GM21423 (cell line): ENCODE results near the gene TMEM94.
"Not testable (repeated sequence)": the region's sequence is repeated elsewhere in the genome, so short reads cannot be mapped to it uniquely, and the experiment has no call there.

Experiments used
- ATAC-seq: cut with Tn5 transposase; IDR thresholded peaks from one replicate; pipeline ENCODE4 v1.9.1; 2021; ENCODE audit warnings: mild to moderate bottlenecking, moderate library complexity; ENCODE audit not compliant: unreplicated experiment

TMEM94 gene

DNA sequence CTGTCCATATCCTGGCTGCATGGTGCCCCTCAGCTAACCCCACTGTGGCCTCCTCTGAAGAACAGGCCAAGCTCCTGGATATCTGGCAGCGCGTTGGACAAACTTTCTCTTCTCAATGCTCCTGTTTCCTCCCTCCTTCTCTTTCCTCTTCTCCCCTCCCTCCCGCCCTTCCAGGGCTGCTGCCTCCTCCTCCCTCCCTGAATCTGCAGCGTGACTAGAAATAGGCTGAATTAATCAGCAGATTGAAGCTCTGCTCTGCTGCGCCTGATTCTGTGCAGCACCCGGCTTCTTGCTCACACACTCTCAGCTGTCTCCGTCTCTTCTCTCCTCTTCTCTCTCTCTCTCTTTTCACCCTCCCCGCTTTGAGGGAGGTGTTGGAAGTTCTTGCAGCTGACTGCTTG, 19.8 kb downstream of the TMEM94 start:
- ATAC-seq, result no peak

DNA sequence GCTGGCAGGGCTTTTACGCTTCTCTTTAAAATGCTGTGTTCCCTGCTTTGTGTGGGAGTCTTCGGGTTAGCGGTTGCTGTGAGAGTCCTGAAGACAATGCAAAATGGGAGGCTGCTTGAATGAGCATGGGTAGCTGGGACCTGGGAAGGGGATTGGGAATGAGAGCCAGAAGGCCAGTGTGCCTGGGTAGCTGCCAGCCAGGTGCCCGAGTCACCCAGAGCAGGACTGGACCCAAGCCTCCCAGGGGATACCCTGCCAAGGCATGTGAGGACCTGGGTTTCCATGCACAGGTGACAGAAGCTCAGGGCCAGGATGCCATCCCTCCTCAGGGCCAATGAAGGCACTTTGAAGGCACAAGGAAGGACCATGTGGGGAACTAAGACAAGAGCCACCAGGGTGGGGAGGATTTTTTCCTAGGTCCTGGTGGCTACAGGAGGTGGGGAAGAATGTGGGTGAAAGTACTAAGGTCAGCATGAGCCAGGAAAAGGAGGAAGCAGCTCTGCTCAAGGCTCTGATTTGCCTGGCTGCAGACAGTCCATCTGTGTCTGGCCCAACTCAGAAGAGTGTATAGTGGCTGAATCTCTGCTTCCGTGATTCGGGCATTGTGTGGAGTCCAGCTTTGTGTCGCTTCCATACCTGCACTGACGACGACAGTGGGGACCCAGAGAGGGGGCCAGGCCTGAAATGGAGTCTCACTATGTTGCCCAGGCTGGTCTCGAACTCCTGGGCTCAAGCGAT, 20.5 kb downstream of the TMEM94 start:
- ATAC-seq, result no peak

DNA sequence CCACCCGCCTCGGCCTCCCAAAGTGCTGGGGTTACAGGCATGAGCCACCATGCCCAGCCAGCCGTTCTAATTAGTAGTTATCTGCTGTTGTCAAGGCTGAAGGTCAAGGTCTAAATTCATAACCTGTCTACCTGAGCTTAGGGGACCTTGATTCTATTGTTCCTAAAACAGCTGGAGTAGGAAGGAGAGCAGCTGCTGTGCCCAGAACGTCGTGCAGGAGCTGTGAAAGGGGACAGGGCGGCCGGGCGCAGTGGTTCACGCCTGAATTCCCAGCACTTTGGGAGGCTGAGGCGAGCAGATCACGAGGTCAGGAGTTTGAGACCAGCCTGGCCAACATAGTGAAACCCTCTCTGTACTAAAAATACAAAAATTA, 21.0 kb downstream of the TMEM94 start:
- not testable (repeated sequence) for ATAC-seq

DNA sequence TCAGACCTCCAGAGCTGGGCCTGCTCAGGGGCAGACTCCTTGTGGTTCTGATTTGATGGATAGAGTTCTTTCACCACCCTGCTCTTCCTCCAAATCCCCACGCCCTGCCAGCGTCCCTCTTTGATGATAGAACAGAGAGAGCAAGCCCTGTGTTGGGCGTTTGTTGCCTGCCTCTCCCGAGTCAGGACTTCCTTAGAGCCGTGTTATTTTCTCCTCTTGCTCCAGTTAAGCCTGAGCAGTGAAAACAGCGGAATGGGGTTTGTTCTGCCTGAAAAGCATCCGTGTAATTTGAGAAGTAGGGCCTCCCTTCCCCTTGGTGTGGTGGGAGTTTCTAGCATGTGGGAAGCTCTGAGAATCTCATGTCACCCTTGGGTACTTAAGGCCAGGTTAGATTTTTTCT, 22.1 kb downstream of the TMEM94 start:
- no peak for ATAC-seq

DNA sequence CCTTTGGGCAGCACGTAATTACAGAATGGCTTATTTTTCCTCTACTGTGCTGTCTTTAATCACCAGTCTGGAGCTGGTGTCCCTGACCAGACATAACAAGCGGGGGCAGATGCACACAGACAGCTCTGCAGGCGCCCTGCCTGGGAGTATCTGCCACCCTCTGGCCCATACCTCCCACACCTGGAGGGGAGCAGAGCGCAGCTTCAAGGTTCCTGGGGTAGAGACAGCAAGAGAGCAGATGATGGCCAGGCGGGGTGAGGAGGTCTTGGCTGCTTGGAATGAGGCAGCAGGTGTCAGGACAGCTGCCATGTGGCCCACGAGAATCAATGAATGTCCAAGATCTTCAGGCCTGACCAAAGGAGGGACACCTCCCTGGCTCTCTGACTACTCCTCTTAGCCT, 23.8 kb downstream of the TMEM94 start:
- no peak for ATAC-seq

DNA sequence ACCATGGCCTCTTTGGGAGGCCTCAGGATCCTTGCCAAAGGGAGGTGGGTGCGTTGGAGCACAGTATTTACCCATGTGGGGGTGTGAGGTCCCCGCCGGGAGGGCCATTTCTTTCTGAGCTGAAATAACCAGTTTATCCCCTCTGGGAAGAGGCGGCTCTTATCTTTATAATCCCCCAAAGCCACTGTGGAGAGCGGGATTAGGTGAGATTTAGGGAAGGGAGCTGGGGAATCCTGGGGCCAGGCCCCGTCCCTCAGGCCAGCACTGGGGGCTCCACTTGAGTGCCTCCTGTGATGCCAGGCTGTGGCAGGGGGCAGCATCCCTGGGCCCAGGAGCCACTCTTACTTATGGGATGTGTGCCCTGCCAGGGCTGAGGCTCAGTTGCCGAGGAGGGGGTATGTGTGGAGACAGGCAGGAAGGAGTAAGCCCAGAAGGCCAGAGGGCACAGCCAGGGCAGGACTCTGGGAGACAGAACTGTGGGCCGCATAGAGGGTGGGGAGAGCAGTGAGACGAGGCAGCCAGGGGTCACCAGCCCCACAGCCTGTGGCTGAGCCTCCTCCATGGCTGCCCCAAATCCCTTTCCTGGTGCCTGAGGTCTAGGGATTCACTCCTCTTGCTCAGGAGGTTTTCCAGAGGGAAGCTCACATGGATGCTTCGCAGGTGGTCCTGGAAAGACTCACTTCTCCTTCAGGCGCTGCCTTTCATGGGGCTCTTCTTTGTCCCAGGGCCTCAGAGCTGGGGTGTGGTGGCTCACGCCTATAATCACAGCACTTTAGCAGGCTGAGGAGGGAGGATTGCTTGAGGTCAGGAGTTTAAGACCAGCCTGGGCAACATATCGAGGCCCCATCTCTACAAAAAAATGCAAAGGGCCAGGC, 25.0 kb downstream of the TMEM94 start:
- ATAC-seq, result no peak

DNA sequence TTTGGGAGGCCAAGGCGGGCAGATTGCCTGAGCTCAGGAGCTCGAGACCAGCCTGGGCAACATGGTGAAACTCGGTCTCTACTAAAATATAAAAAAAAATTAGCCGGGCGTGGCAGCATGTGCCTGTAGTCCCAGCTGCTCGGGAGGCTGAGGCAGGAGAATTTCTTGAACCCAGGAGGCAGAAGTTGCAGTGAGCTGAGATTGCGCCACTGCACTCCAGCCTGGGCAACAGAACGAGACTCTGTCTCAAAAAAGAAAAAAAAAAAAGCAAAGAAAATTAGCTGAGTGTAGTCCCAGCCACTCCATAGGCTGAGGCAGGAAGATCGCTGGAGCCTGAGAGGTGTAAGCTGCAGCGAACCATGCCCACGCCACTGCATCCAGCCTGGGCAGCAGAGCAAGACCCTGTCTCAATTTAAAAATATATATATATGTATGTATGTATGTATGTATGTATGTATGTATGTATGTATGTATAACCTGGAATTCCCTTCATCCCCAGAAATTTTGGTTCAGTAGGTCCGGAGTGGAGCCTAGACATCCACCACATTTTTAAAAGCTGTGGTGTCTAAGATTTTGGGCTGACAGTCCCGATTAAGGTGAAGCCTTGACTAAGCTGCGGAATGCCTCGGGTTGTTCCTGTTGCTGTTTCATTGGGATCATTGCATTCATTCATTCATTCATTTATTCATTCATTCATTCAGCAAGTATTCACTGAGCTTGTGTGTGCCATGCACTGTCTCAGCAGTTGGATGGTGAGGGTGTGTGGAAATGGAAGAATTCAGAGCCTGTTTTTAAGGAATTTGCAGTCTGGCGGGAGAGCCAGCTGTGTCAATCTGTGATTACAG, 25.9 kb downstream of the TMEM94 start:
- no peak for ATAC-seq

DNA sequence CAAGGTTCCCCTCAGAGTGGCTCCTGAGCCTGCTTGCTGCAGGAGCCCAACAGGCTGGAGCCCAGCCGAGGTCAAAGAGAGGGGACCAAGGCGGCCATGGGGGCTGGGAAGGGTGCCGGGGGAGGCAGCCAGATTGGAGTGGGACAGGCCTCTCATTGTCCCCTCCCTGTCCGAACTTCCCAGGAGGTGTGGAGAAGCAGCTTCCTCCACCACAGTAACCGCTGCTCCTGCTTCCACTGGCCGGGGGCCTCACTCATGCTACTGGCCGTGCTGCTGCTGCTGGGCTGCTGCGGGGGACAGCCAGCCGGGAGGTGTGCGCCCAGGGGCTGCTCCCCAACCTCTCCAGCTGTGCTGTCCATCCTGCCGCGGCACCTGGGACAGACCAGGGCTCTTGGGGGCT, 29.3 kb downstream of the TMEM94 start:
- ATAC-seq, result no peak

DNA sequence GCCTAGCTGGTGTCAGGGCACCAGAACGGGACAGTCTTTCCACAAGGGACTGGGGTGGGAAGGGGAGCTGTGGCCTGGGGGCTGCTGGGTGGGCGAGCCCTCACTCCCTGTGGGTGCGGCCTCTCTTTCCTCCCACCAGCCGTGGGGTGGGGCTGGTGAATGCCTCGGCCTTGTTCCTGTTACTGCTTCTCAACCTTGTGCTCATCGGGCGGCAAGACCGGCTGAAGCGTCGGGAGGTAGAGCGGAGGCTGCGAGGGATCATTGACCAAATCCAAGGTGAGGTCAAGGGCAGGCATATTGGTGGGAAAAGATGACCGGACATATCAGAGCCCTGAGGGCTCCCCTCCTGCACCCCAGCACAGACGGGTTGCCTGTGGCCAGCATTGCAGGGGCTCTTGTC, 29.7 kb downstream of the TMEM94 start:
- no peak for ATAC-seq

DNA sequence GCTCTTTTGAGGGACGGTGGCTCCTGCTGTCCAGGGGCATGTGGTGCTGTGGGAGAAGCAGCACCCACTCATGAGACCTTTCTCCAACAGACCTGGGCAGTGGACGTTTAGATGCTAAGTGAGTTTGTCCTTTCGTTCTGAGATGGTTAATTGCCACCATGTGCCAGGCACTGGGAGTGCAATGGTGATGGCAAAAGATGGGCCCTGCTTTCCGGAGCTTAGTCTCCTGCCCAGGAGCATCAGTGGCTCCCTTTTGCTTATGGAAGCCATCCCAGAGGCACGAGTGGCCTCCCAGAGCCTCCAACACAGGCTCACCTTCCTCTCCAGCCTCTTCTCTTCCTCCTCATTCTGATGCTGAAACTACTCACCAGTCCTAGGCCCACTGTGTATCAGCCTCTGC, 30.5 kb downstream of the TMEM94 start:
- no peak for ATAC-seq

DNA sequence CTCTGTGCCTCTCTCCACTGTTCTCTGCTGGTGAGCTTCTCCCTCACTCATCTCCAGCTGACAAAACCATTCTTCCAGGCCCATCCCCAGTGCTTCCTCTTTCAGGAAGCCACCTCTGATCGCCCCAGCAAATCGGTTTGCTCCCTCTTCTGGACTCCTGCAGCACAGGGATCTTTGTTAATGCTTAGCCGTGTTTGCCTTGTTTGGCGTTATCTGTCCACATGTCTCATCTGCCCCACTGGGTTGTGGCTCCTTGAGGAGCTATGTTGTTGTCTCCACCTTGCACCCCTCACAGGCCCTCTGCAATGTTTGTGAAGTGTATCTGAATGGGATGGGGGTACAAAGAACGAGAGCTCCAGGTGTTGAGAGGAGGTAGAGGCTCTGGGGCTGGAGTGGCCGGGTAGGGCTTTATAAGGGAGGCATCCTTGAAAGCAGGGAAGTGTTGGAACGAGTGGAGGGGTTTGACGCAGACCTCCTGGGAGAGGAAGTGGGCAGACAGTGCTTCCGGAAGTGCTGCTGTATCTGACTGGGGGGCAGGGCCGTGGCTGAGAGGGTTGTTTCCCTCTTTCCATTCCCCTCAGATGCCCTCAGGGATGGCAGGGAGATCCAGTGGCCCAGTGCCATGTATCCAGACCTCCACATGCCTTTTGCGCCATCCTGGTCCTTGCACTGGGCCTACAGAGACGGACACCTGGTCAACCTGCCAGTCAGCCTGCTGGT, 31.1 kb downstream of the TMEM94 start:
- no peak for ATAC-seq

DNA sequence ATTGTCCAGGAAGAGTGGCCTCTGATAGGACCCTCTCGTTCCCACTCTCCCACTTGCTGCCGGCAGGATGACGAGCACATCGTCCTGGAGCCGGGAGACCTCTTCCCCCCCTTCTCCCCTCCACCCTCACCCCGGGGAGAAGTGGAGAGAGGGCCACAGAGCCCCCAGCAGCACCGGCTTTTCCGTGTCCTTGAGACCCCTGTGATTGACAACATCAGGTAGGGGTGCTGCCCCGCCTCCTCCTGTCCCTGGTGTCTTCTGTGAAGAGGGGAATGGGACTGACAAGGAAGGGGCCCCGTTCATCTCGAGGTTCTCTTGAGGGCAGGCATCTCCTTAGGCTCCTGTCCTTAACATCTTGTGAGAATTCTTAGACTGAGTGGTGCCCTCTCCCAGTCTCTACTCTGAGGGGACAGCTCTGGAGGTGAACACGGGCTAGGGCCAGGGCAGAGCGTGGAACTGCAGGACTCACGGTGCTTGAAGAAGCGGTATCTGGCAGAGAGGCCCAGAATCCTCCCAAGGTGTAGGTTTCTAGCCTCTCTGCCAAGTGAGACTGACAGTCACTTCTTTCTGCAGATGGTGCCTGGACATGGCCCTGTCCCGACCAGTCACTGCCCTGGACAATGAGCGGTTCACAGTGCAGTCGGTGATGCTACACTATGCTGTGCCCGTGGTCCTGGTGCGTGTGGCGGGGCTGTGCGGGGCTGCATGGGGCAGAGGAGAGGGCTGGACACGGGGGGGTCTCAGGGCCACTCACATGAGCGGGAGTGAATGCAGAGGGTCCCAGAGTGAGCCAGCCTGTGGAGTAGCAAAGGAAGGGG, 32.5 kb downstream of the TMEM94 start:
- no peak for ATAC-seq

DNA sequence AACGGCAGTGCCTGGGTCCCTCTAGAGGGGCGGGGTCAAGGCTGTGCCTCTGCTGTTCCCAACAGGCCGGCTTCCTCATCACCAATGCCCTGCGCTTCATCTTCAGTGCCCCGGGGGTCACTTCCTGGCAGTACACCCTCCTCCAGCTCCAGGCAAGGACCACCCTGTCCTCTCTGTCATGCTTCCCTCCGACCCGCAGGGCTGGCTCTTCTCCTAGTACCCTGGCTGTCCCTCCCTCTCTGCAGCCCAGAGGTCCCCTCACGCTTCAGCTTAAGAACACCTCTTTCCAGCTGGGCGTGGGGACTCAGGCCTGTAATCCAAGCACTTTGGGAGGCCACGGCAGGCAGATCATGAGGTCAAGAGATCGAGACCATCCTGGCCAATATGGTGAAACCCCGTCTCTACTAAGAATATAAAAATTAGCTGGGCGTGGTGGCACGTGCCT, 33.1 kb downstream of the TMEM94 start:
- ATAC-seq, result no peak

DNA sequence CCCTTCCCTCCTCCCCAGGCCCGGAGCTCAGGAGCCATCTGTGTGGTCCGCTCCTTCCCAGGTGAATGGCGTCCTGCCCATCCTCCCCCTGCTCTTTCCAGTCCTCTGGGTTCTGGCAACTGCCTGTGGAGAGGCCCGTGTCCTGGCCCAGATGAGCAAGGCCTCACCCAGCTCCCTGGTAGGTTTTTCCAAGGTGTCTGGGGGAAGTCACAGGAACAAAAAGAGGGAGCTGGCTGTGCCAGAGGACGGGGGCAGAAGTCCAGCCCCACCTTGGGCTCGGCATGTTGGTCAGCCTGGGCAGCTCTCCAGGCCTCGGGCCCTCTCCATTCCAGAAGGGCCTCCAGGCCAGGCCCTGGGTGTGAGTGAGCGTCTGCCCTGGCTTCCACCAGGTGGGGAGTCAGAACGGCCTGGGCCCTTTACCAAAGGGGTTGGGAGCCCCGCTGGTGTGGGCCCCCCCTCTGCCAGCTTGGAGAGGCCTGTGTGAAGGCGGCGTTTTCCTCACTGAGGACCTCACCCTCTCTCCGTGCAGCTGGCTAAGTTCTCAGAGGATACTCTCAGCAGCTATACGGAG, 33.8 kb downstream of the TMEM94 start:
- no peak for ATAC-seq

DNA sequence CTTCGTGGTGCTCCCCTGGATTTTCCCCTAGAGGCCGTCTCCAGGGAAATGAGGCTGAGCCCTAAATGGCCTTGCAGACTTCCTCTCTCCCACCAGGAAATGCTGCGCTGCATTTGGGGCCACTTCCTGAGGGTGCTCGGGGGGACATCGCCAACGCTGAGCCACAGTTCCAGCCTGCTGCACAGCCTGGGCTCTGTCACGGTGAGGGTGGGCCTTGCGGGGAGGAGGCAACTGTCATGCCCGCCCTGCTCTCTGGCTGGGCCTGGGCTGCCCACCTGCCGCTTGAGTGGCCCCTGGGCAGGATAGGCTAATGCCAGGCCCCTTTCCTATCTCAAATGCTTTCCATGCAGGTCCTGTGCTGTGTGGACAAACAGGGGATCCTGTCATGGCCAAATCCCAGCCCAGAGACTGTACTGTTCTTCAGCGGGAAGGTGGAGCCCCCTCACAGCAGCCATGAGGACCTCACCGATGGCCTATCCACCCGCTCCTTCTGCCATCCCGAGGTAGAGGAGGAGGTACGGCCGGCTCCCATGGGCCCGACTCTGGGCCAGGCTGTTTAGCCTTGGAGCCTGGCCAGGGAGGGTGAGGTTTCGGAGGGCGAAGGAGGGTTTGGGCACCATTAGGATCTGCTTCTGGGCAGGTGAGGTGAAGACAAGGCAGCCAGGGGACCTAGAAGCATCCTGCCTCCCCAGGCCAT, 34.7 kb downstream of the TMEM94 start:
- ATAC-seq, result no peak

DNA sequence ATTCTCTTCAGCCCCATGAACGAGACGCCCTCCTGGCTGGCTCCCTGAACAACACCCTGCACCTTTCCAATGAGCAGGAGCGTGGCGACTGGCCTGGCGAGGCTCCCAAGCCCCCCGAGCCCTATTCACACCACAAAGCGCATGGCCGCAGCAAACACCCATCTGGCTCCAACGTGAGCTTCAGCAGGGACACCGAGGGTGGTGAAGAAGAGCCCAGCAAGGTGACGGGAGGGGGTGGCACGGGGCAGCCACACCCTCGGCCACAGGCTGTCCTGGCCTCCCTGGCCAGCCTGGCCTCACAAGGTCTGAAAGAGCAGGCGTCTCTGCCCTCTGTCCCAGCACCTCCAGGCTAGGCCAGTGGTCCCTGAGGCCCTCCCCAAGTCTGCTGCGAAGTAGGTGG, 35.2 kb downstream of the TMEM94 start:
- no peak for ATAC-seq

DNA sequence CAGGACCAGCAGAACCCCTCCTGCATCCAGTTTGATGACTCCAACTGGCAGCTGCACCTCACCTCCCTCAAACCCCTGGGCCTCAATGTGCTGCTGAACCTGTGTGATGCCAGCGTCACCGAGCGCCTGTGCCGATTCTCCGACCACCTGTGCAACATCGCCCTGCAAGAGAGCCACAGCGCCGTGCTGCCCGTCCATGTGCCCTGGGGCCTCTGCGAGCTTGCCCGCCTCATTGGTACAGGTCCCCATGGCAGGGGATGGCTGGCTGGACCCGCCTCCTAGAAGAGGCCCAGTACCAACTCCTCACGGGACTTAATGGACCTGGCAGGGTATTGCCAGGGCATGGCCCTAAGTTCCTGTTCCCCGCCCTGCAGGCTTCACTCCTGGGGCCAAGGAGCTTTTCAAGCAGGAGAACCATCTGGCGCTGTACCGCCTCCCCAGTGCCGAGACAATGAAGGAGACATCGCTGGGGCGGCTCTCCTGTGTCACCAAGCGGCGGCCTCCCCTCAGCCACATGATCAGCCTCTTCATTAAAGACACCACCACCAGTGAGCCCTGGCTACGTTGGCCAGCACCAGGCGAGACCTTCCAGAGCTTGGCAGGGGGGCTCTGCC, 36.2 kb downstream of the TMEM94 start:
- no peak for ATAC-seq

DNA sequence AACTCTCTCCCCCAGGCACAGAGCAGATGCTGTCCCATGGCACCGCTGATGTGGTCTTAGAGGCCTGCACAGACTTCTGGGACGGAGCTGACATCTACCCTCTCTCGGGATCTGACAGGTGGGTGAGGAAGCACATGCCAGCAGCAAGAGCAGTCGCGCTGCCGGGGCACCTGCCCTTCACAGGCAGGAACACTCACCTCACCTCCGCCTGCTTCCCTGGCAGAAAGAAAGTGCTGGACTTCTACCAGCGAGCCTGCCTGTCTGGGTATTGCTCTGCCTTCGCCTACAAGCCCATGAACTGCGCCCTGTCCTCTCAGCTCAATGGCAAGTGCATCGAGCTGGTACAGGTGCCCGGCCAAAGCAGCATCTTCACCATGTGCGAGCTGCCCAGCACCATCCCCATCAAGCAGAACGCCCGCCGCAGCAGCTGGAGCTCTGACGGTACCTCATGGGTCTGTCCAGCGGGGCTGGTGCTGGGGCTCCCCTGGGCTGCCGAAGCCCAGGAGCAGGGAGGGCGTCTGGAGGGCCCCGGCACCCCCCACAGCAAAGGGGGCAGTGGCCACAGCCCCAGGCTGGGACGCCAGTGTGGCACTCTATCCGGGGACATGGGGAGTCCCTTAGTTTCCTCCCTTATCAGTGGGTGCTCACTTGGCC, 37.2 kb downstream of the TMEM94 start:
- no peak for ATAC-seq
